Stimulated activated CD4-positive, alpha-beta T cell treated with anti-CD3 and anti-CD28 coated beads, Interleukin-4, amount 100 ng/mL, for 1 hour (primary cell): ENCODE measurements around the gene SELENOK.

Experiments
- DNase-seq: peaks from one replicate; pipeline ENCODE4 v3.0.0-alpha.2; 2020

SELENOK gene

DNA sequence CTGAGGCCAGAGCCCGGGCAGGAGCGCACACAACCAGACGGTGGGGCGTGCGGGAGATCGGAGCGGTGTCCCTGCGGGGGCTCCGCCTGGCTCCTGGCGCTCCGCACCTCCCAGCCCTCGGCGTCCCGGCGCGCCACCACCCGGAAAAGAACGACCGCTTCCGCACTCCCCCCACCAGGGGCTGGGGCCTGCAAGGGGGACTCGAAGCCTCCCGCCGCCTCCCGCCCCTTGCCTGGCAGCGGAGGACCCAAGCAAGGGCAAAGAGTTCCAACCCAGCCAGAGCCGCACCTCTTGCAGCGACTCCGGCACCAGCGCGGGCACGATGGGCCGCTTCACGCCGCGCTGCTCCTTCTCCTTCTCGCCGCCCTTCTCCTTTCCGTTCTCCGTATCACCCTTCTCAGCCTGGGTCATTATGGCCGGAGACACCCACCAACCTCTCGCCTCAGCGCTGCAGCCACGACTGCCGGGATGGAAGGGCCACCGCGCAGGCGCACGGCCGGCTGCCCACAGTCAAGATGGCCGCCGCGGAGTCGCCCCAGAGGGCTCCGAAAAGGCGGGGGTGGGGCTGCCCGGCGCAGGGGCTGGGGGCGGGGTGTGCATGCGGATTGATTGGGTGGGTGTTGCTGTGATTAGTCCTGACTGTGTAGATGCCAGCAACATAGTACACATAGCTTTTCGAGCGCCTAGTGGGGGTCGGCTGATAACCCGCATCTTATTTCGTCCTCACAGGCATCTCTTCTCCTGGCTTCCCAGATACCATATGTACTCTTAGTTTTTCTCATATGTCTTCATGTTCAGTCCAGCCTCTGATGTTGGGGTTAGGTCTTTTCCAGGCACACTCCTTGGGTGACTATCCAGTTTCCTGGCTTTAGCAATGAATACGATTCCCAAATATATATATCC is 9.7 kb downstream of the SELENOK start, which contains the start of gene ACTR8:
ACTR8 (minus strand) TSS at position 462 of the 903 bp plus-strand sequence; CDS start at position 411, 51 bp downstream.
- peak; percentile 88 for DNase-seq

DNA sequence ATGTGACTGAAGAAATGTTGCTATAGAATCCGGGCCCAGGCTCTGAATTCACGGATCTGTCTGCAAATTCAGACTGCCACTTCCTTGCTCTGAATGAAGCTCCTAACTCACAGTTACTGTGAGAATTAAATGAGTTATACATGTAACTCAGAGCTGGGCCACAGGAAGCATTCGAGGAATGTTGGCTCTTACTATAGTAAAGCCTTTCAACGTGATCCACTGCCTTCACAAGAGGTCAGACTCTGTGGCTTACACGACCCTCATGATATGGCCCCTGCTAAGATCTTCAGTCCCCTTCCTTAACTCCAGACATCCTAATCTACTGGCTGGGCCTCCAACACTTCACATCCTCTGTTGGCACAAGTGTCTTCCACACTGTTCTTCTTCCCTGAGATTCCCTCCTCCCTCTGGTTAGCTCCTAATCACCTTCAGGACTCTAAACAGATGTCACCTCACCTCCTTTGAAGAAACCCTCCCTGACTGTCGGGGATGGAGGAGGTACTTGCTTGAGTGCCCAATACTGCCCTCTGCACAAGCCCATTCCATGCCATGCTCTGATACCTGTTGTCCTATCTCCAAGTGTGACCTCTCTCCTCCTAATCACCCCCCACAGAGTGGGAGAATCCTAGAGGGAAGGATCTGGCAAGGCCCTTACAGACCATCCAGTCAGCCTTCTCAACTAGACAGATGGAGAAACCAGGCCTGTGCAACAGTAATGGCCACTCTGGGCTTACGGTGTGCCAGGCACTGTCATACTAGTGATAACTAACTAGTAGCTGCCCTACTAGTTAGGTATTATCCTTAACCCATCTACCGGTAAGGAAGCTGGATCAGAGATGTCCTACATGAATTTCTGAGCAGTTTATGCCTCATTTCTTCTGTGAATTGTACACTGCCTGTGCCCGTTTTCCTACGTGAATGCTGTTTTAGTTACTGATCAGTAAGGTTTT is 11.0 kb downstream of the SELENOK start:
- no peak for DNase-seq

DNA sequence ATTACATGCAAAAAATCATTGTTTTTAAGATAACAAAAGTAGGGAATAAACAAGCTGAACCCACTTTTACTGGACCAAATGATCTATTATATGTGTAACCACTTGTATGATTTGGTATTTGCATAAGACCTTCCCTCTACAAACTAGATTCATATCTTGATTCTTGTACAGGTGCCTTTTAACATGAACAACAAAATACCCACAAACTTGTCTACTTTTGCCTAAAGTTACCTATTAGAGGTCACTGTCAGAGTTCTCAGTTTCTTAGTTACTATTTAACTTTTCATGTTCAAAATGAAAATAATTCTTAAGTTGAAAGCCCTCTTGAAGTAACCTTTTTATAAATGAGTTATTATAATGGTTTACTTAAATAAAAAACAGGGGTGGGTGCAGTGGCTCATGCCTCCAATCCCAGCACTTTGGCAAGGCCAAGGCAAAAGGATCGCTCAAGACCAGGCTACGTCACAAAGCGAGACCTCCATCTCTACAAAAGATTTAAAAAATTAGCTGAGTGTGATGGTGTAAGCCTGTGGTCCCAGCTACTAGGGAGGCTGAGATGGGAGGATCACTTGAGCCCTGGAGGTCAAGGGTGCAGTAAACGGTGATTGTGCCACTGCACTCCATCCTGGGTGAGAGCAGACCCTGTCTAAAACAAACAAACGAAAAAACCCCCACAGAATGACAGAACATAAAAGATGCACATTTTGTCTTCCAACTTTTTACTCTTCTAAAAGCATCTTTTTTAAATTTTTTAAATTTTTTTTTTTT is 25.7 kb downstream of the SELENOK start:
- no peak for DNase-seq

DNA sequence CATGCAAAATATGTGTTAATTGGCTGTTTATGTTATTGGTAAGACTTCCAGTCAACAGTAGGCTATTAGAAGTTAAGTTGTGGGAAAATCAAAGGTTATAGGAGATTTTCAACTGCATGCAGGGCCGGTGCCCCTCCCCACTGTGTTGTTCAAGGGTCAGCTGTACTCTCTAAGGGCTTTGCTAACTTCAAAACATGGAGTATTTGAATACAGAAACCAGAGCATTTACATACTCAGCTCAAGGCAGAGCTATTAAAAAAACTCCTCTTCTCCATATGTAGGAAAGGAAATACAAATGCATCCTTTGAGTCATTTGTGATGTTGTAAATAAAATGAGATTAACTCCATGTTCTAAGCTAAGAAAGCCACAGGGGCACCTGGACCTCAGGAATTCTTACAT is 28.5 kb downstream of the SELENOK start:
- DNase-seq = no peak

DNA sequence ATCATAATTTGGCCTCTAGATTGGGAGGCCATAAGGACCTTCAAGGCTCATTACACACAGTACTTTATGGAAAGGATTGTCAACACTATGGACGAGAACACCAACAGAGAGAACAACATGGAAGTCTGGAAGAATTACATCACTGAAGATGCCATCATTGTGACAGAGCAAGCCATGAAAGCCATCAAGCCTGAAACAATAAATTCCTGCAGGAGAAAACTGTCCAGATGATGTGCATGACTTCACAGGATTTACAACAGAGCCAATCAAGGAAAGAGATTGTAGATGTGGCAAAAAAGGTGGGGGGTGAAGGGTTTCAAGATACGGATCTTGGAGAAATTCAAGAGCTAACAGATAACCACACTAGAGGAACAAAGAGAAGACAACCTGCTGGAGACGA is 29.4 kb downstream of the SELENOK start:
- DNase-seq = no peak

DNA sequence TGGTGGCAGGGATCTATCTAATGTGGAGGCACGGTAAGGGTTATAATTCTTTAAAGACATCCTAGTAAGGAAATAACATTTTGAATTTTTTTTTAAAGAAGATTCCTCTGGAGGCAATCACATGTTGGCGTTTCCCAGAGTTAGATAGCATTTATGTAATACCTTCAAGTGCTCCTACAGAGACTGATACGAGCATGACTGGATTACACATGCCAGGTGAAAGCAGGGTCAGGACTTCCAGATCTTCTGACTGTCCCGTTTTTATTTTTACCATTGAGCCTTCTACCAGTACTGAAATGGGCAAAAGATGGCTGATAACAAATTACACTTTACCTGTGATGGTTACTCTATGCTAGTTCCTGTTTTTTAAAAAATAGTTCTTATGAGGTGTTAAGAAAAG is 31.5 kb downstream of the SELENOK start:
- no peak for DNase-seq

DNA sequence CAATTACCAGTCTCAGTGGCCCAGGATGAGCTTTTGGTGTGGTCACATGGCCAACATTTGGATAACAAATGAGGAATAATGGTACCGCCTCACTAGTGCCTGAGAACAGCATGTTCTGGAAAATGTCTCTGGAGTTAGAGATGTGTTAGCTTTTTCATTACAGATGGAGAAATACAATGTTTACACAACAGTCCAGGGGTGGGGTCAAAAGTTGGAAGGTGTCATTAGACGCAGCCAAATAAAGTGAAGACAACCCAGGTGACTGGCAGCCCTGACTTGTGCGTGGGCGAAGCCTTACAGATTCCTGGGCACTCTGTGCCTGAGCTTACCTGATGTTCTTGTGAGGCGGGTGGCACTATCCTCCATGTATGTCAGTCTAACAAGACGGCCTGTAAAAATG is 32.5 kb downstream of the SELENOK start:
- no peak for DNase-seq

DNA sequence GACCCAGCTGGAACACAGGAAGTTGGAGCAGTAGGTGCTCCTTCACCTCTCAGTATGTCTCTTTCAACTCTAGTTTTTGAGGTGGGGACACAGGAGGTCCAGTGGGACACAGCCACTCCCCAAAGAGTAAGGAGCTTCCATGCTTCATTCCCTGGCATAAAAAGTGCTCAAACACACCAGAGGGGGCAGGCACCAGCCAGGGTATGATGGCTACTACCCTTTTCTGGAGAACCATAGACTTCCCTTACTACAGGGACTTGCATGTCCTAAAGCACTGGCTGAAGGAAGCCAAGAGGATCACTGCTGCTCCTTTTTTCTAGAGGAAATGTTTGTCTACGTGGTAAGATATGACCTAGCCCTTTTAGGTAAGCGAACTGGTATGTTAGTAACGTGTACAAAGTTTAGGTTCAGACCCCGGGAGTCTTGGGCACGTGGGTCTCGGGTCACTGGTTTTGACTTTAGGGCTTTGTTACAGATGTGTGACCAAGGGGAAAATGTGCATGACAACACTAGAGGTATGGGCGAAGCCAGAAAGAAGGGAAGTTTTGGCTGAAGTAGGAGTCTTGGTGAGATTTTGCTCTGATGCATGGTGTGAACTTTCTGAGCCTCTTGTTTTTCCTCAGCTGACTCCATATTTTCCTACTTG is 33.4 kb downstream of the SELENOK start:
- DNase-seq = no peak

DNA sequence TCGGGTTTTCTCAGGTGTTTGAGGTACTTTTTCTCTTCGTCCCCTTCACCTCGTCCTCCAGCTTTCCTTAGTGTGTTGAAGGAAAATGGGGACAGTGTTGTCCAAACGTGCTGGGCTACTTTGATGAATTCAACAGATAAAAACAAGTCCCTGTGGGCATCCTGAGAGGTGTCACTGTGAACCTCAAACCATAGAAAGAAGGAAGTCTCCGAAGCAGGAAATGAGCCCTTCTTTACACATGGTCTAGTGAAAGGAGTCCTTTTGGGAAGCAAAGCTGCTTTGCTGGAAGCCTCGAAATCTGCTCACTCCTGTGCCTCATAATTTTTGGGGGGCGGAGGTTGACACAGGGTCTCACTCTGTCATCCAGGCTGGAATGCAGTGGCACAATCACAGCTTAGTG is 34.7 kb downstream of the SELENOK start:
- DNase-seq = no peak

DNA sequence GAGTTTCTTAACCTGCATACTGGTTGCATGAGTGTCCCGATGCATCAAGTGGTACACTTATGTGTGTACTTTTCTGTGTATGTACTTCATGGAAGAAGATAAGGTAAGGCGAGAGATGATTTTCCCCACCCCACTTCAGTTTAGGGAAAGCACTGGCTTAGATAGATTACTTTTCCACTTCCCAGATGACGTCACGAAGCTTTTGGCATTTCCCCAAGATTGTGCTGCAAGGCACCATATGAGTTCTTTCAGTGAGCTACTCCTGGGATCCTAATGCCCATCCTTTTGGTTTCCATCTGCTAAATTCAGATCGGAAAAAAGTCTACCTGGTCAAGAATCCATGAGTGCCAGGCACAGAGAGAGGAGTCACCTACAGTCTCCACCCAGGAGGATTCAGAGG is 40.8 kb downstream of the SELENOK start:
- DNase-seq = no peak

DNA sequence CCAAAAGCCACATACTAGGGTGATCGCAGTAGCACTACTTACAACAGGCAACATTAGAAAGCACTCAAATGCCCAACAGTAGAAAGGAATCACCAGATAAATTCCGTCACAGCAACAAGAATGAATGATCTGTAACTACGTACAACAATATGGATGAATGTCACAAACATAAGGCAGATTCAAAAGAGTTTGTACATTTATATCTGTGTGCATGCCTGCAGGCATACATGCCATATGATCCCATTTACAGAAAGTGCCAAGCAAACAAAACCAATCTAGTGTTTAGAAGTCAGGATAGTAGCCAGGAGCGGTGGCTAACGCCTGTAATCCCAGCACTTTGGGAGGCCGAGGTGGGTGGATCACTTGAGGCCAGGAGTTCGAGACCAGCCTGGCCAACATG is 41.7 kb downstream of the SELENOK start:
- no peak for DNase-seq

DNA sequence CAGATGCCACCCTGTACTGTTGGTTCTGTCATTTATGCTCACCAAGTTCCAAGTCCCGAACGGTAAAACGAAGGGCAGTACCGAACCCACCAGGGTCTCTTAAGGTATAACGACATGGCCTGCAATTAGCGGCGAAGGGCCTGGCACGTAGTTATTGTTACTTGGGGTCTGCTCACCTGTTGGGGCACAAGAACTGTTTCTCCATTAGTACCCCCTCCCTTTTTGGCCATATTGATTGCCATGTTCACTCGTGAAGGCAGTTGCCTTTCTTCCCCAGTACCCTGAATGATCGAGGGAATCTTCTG is 44.9 kb downstream of the SELENOK start:
- no peak for DNase-seq

- DNase-seq = peak; percentile 7
These were observed 45.4 kb downstream of the SELENOK start, which contains the start of the genes CHDH and IL17RB for GRCh38 chr3:53846134-53846850. CHDH (minus strand) TSS chr3:53846419; CDS start chr3:53824008, 22,411 bp downstream. IL17RB (plus strand) TSS chr3:53846568; CDS start chr3:53846589, 21 bp downstream.

DNA sequence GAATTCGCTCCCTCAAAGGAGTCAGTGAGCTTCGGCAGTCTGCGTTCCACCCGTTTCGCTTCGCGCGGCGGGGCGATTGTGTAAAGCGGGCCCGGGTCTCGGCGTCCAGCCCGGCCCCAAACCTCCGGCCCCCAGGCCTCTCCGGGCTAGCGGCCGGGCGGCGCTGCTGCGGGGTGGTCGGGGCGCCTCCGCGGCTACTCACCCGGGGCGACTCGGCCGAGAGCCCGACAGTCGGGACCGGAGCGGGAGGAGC is 45.9 kb downstream of the SELENOK start:
- DNase-seq = no peak

DNA sequence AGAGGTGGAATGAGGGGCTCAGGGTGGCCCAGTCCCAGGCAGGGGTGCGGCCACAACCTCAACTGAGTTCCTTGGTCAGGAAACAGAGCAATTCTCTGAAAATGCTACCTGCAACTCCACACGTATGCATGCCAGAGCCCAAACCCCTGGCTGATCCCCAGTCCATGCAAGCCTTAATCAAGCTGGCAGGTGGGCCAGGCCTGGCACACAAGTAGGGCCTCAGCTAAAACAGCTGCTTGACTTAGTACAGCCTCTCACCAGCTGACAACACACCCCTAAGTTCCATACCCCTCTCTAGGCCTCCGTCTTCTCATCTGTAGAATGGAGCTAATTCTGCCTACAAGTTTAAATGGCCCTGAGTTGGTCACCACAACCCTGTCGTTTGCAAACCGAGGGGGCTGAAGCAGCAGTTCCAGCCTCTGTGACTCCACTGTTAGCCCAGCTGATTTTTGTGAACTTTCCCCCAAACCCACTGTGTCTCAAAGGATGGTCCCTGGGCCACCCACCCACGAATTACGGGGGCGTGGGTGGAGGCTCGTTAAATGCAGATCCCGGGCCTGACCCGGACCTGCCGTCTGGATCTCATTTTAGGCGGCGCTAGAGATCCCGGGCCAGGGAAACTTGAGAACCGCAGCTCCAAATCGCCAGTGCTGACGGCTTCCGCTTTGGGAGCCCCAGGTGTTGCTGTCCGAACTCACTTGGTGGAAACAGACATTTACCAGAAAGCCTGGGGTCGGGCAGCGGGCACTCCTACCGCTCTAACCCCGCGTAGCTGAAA is 46.4 kb downstream of the SELENOK start:
- DNase-seq = no peak

GRCh38 chr3:53844262-53845102 is 47.2 kb downstream of the SELENOK start:
- DNase-seq = no peak

GRCh38 chr3:53843195-53844177 is 48.2 kb downstream of the SELENOK start:
- DNase-seq = no peak

DNA sequence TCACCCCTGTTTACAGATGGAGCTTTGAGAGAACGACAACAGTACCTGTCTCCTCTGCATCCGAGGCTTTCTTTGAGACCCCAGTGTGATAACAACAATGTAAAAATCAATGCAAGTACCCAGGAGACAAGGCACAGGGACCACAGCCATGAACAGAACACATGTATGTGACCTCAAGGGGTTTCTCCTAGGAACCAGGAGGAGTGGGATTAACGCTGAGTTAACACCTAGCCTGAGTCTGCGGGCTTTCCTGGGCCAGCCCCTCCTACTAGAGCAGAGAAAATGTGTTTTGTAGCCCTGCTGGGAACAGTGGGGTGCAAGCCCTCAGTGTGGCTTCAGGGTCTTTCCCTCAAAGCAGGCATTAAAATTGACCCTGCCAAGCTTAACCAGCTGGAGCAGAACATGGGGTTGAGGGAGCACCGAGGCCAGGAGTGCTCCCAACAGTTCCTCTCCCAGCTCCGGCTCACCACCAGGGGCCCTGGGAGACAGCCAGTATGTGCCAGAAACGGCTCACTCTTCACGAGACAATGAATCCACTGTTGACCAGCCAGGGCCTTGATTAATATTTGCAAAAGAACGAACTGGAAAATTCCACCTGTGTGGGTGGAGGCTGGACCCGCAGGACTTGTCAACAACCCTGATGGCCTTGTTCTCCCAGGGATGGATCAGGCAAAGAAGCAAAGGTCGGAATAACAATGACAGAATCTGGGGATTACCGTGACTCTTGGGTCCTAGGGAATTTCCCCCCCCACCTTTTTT is 49.0 kb downstream of the SELENOK start:
- no peak for DNase-seq
